ENCODE results near the gene PSMG2. TPM values are rescaled to one million over a fixed set of nuclear protein-coding genes. Genes with fewer than 3 reads are reported as not detected.

PSMG2 gene
- total RNA-seq, 1 experiment from 2014 or later, result 106 TPM

DNA sequence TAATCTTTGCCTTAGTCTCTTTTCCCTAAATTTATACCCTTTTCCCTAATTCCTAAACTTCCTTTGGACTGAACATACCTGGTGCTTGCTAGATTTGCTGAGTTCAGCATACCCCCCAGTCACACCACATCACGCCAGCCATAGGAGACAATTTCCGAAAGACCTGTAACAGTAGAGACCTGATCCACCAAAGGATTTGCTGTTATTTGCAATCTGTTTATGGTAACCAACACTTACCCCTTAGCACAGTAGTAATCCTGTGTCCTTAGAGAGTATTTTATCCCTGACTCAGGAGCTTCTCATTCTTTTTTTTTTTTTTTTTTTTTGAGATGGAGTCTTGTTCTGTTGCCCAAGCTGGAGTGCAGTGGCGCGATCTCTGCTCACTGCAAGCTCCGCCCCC lies 8.6 kb downstream of the PSMG2 start:
- in situ Hi-C loops (cut with HindIII; ENCODE audit: low sequenced_read_pairs), result no loop called here
- DNase-seq (ENCODE audit: low spot score), result no peak

DNA sequence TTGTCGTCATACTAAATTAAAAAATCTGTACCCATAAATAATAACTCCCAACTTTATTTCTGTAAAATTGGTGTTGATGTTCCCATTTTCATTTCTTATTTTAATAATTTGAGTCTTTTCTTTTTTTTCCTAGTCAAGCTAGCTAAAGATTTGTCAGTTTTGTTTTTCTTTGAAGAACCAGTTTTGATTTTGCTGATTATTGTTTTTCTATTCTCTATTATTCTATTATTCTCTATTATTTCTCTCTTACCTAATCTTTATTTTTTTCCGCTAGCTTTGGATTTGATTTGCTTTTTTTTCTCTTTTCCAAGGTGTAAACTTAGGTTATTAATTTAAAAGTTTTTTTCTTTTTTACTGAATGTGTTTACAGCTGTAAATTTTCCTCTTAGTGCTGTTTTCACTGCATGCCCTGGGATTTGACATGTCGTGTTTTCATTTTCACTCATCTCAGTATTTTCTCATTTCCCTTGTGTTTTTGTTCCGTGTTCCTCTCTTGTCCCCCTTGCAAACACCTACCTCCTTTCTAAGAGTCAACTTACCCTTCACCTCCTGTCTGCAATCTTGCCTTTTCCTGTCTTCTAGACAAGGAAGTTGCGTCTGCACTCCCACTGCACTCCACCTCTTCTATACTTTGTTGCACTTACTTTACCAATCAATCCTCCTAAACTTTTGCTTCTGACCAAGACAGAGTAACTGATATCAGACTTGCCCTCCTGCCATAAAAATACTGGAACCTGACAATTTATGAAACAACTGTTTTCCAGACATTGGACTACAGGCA lies 18.8 kb downstream of the PSMG2 start:
- in situ Hi-C loops (cut with HindIII; ENCODE audit: low sequenced_read_pairs), result no loop called here
- no peak for DNase-seq (ENCODE audit: low spot score)

DNA sequence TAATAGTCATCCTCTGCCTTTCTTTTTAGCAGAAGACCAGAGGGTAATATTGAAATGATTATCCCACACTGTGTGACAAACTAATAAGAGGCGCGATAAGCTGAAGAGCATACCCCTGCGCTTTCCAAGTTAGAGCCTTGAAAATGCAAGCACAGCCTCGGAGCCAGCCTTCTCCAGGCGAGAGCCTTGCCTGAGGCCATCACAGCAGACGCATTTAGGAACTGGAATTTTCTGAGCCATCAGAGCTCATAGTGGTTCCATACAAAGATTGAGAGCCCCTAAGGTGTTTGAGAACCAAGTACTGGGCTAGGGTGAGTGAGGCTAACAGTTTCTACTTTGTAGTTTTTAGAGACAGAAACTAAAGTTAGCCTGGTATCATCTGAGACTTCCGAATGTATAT lies 19.9 kb downstream of the PSMG2 start:
- in situ Hi-C loops (cut with HindIII; ENCODE audit: low sequenced_read_pairs), result no loop called here
- no peak for DNase-seq (ENCODE audit: low spot score)

DNA sequence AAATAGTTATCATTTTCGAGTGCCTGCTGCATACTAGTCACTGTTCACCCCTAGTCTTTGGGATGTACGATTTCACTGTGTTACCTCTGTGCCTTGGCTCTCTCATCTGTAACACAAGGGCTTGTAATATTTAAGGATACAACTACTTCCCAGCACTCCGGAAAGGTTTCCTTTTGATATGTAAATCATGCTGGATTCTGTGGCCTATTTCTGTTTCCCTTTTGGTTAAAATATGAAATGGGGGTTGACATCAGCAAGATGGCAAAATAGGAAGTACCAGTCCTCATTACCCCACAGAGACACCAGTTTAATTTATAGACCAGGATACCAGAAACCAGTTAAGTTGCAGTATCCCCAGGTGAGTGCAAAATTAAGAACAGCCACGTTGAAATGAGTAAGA lies 23.5 kb downstream of the PSMG2 start:
- in situ Hi-C loops (cut with HindIII; ENCODE audit: low sequenced_read_pairs), result no loop called here
- DNase-seq (ENCODE audit: low spot score), result no peak

DNA sequence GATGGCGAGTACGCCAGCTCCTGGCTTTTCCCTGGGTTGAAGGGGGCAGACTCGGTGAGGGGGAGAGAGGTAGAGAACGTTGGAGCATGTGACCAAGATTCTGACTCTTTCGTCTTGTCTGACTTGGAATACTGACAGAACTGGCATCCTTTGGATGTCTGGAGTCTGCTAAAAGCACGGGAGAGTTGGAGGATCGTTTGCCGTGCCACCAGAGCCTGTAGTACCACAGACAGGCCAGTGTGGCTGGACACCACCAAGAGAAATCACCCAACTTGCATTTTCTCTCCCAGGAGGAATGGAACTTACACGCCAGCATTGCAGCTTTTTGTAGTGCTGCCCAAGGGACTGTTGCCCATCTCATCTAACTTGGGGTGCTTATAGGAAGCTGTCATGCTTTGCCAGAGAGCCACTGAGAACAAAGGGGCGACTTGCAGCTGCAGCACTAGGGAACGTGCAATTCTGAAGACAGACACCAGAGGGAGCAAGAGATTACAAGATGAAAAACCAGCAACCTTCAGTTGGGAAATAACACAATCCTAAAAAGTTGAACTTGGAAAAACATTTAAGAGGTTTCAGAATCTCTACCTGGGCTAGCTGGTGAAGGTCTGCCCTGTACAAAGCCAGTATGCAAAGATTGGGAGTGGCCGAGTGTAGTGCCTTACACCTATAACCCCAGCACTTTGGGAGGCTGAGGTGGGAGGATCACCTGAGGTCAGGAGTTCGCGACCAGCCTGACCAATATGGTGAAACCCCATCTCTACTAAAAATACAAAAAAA lies 24.1 kb downstream of the PSMG2 start:
- in situ Hi-C loops (cut with HindIII; ENCODE audit: low sequenced_read_pairs), result no loop called here
- peak; percentile 76 for DNase-seq (ENCODE audit: low spot score)

DNA sequence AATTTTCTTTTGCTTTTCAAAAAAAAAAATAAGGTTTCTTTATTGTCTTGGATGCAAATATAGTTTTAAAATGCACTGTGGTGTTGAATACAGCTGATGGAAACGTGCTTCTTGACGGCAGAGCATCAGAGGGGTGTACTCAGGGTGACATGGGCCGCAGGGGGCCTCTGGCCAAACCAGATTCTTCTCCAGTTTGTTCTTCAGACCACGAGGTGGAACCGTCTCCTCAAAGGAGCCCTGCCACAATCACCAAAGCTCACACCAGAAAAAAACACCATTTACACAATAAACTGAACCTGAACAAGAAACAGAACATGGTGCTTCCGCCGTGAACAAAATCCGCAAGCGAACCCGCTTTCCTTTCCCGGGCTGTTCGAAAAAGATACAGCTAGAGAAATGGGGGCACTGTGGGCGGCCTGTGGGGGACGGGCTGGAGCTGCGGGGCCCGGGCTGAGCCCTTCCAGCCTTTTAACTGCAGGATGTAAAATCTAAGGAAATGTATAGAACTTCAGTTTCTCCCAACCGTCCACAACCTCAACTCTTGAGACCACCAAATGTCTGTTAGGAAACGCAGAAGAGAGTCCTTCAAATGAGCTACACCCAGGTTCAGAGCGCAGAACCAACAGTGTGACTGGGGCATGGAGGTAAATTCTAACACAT lies 34.5 kb downstream of the PSMG2 start:
- in situ Hi-C loops (cut with HindIII; ENCODE audit: low sequenced_read_pairs), result no loop called here
- DNase-seq (ENCODE audit: low spot score), result no peak

DNA sequence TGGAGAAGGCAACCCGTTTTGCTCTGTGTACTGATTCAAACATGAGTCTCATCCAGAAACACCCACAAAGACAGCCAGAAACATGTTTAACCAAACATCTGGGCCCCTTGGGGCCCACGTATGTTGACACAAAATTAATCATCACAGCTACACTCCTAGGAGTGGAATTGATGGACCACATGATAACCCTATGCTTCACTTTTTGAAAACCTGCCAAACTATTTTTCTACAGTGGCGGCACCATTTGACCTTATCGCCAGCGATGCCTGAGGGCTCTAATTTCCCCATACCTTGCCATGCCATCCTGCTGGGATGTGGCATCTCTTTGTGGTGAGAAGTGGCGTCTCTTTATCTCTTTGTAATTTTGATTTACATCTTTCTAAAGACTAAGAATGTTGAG lies 38.5 kb downstream of the PSMG2 start:
- DNase-seq (ENCODE audit: low spot score), result no peak
- in situ Hi-C loops (cut with HindIII; ENCODE audit: low sequenced_read_pairs), result no loop called here

DNA sequence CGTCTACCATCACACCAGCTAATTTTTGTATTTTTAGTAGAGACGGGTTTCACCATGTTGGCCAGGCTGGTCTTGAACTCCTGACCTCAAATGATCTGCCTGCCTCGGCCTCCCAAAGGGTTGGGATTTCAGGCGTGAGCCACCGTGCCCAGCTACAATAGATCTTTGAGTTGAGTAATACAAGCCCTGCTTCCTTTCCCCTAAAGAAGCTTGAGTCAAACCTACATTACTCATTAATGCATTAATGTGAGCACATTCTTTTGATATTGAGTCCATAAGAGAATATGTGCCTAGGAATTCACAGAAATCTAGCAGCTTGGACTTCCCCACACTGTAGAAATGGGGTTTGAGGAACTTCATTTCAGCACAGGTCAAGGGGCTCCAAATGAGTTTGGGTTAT lies 39.6 kb downstream of the PSMG2 start:
- no peak for DNase-seq (ENCODE audit: low spot score)
- in situ Hi-C loops (cut with HindIII; ENCODE audit: low sequenced_read_pairs), result no loop called here

DNA sequence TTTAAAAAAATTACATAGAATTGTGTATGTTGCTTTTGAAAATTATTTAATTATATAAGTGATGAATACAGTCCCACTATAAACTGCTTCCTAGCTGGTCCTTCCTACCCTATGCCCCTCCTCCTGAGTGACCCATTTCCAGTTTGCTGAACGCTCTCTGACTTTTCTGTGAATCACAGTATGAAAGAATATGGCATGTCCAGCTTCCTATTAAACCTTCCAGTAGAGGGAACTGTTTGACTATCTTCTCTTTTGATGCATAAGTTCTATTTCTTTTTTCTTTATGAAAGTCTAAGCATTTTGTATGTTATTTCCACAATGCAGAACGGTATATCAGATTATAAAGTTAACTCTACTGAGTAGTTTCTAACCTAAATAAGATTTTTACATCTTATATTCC lies 41.3 kb downstream of the PSMG2 start:
- in situ Hi-C loops (cut with HindIII; ENCODE audit: low sequenced_read_pairs), result no loop called here

DNA sequence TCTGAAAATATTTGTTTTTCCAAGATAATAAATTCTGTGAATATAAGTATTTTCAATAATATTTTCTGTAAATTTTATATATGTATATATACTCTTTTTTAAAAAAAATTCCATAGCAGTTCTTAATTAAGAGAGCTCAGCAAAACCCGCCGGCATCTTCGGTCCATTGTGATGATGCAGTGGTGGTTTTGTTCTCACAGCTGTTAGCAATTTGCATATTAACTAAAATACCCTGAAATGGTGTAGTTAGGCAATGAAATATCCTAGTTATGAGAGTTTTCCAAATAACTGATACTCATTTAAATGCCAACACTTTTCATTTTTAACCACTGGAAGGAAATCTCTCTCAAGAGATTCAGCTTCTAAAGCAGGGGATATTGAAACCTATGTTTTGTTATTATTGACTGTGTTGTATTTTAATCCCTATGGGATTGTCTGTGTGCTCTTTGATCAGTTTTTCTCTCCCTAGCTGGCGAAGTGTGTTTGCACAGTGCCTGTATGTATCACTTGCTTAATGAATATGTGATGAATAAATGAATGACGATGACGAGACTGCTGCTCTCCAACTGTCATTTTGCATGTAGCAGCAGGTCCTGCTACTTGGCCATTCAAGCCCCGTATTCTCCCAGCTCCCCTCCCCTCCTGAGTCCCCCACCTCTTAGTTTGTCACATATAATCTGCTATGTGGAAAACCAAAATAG lies 42.4 kb downstream of the PSMG2 start:
- in situ Hi-C loops (cut with HindIII; ENCODE audit: low sequenced_read_pairs), result no loop called here
- no peak for DNase-seq (ENCODE audit: low spot score)

More for the DNA sequence above, 41.3 kb downstream of the PSMG2 start:
- DNase-seq (ENCODE audit: low spot score), result peak; percentile 40

DNA sequence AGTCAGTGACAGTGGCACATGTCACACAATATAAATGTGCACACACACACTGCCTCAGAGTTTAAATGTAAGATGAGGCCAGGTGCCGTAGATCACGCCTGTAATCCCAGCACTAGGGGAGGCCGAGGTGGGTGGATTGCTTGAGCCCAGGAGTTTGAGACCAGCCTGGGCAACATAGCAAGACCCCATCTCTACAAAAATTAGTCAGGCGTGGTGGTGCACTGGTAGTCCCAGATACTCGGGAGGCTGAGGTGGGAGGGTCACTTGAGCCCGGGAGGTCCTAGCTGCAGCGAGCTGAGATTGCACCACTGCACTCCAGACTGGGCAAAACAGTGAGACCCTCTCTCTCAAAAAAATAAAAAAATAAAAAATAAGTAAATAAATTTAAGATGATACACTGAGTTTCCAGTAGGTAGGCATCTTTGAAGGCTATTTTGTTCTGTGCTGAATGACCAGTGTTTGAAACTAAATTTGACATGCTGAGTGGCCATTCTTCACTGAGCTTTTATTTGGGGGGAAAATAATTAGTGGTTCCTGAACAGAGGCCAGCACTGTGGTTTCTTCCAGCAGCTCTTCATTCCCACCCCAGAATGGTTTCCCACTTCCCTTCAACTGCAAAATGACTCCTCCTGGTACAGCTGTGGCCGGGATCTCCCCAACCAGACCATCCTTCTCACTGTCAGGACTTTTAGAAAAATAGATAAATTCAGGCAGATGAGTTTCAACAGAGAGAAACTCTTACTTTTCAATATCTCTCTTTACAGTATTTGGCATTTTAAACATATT lies 44.9 kb downstream of the PSMG2 start:
- in situ Hi-C loops (cut with HindIII; ENCODE audit: low sequenced_read_pairs), result no loop called here
- no peak for DNase-seq (ENCODE audit: low spot score)

DNA sequence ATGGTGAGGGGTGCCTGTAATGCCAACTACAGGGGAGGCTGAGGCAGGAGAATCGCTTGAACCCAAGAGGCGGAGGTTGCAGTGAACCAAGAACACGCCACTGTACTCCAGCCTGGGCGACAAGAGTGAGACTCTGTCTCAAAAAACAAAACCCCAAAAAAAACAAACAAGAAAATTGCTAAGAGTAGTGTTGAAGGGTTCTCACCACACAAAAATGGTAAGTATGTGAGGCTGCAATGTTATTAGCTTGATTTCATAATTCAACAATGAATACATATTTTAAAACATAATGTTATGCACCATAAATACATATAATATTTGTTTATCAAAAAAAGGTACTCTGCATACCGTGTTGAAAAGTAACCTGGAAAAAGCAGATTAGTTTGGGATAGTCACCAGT lies 45.8 kb downstream of the PSMG2 start:
- in situ Hi-C loops (cut with HindIII; ENCODE audit: low sequenced_read_pairs), result no loop called here
- DNase-seq (ENCODE audit: low spot score), result no peak

DNA sequence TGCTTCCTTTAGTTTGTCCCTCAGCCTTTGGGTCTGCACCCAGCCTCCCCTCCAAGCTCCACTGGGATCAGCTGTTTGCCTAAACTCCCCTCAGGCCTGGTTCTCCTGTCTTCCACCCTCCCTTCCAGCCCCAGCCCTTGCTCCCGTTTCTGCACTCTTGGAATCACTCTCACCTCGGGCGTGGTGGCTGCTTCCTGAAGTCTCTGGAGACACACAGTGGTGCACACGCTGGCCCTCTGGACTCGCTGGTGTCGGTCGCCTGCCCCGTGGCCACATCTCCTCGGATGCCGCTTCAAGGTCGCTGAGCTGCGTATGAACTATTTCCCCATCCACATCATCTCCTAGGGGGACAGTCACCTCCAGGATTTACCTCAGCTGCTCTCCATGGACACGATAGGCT lies 46.3 kb downstream of the PSMG2 start:
- in situ Hi-C loops (cut with HindIII; ENCODE audit: low sequenced_read_pairs), result no loop called here
- no peak for DNase-seq (ENCODE audit: low spot score)

DNA sequence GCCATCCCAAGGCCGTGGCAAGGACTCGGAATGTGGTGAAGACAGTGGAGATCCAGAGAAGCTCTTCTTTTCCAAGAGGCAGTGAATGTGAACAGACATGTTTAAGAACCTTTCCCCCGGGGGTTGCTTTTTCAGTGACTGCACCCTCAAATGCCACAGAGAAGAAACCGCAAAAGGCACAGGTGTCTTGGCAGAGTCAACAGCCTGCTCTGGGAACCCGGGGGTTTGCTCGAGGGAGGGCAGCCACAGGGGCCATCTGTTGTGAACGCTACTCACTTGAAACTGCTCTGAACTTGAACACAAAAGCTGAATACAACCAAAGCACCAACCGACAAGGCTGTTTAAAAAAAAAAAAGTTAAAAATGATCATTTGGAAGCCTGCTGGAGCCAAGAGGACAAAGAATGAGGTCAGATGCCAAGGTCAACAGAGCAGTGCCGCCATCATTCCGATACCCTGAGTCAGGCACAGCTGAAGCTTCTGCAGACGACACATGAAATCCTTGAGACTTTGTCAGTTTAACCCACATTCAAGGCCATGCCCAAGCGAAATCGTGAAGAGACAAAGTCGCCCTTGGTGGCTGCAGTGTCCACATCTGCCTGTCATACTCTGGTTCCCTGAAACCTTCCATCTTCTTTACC lies 47.4 kb downstream of the PSMG2 start:
- in situ Hi-C loops (cut with HindIII; ENCODE audit: low sequenced_read_pairs), result no loop called here
- no peak for DNase-seq (ENCODE audit: low spot score)

DNA sequence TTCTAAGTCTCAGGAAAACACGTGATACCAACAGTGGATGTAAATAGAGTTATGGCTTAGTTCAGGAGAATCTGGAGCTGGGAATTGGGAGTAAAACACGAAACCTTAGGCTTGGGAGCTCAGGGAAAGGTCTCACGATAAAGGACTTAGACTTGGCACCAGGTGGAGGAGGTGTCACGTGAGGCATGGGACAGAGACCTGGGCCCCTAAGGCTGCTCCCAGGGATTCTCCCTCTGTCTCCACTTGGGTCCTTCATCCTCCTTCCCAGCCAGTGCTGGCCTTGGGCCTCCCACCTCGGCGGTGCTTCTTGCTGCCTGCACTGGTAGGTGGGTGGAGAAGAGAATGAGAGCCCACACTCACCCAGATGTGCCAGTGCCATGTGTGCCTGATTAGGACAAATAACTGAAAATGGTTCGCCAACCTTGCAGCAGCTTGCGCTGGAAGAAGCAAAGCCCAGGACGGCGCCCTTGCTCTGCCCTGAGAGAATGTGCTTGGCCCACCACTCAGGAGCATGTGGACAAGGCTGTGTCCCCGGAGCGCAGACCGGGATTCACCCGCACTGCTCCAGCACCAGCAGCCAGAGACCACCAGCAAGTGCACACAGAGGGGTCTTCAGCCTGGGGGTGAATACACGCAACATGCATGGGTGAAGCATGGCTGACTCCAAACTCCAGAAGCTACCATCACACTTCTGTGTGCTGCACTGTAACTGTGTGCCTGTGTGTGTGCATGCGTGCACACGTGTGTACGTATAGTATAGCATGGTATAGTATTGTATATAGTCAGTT lies 48.1 kb downstream of the PSMG2 start:
- in situ Hi-C loops (cut with HindIII; ENCODE audit: low sequenced_read_pairs), result no loop called here
- no peak for DNase-seq (ENCODE audit: low spot score)

DNA sequence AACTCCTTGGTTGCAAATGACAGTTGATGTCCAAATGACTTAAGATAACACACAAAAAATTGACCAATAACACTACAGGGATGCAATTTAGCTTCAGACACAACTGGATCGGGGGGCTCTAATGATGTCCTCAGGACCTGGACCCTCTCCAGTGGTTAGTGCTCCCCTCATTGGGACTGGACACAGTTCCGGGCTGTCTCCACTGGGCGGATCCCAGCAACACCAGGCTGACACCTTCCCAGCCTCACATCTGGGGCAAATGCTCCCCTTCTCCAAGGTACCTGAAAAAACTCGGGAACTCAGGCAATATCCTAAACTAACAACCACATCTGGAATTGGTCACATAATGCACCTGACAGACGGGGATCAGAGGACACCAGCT lies 48.7 kb downstream of the PSMG2 start:
- no peak for DNase-seq (ENCODE audit: low spot score)
- in situ Hi-C loops (cut with HindIII; ENCODE audit: low sequenced_read_pairs), result no loop called here

DNA sequence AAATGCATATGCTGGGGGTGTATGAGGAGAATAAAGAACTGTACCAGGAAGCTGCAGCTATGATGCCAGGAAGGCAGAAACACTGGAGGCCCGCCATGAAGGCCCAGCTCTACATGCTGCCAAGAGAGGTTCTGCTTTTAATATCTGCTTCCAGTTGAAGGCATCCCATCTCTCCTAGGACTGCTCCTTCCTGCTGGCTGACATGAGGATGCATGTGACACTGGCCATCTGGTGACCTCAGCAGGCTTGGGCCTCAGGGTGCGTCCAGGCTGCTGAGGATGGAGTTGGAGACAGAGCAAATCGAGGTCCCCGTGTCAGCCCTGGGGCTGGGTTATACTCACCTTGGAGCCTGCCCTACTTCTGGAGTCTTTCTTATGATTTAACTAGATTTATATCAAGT lies 49.0 kb downstream of the PSMG2 start:
- DNase-seq (ENCODE audit: low spot score), result peak; percentile 72
- in situ Hi-C loops (cut with HindIII; ENCODE audit: low sequenced_read_pairs), result no loop called here

DNA sequence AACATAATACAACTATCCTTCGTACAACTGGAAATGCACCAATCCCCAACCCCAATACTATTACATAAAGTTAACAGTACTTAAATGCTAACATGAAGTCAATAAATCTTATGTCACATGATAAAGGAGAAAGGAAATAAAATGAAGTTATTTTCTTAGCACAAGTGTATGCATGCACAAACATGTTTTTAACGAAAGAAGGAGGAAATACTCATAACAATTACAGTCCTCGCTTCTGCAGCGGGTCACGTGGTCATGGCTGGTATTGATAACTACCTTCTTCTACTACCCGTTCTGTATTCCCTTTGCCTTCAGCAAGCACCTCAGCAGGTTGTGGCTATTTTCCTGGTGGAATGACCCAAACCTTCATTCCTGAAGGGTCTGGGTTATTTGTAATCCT lies 51.7 kb downstream of the PSMG2 start:
- in situ Hi-C loops (cut with HindIII; ENCODE audit: low sequenced_read_pairs), result no loop called here

More for the DNA sequence above, 51.7 kb downstream of the PSMG2 start:
- DNase-seq (ENCODE audit: low spot score), result no peak

Data from G401 (cell line).